ENCODE measurements around the gene MORN4.

- TF ChIP-seq BHLHE40 (IDR thresholded peaks at IDR 0.05; ENCODE audit: borderline replicate concordance) = no peak
- no peak for TF ChIP-seq FOXA1 (IDR thresholded peaks at IDR 0.05)
- no peak for TF ChIP-seq FOXM1 (IDR thresholded peaks at IDR 0.05; ENCODE audit: borderline replicate concordance)
- TF ChIP-seq ARNT (IDR thresholded peaks at IDR 0.05) = no peak
- no peak for TF ChIP-seq NFRKB (IDR thresholded peaks at IDR 0.05)
- TF ChIP-seq ZNF384 (IDR thresholded peaks at IDR 0.05) = no peak
- TF ChIP-seq SP1 (IDR thresholded peaks at IDR 0.05) = no peak
- no peak for TF ChIP-seq FOXK2 (IDR thresholded peaks at IDR 0.05)
- no peak for TF ChIP-seq HDGF (IDR thresholded peaks at IDR 0.05; ENCODE audit: borderline replicate concordance)
- no peak for TF ChIP-seq TARDBP (IDR thresholded peaks at IDR 0.05)
- no peak for TF ChIP-seq SUZ12 (IDR thresholded peaks at IDR 0.05)
- no peak for TF ChIP-seq ELF4 (IDR thresholded peaks at IDR 0.05)
- TF ChIP-seq LEF1 (IDR thresholded peaks at IDR 0.05; ENCODE audit: borderline replicate concordance) = no peak
- TF ChIP-seq PKNOX1 (IDR thresholded peaks at IDR 0.05) = no peak
Measured at GRCh38 chr10:97647556-97647955, 14.3 kb upstream of the MORN4 start.
